NOMO-1 (cell line): Measurements from ENCODE around the gene PHF10.

Source experiments
- DNase-seq, 2 experiments: peaks; one replicate each; lab custom pipeline; 2025; ENCODE audit not compliant: unreplicated experiment in 2 of 2; lab: John Stamatoyannopoulos, UW

PHF10 gene

DNA sequence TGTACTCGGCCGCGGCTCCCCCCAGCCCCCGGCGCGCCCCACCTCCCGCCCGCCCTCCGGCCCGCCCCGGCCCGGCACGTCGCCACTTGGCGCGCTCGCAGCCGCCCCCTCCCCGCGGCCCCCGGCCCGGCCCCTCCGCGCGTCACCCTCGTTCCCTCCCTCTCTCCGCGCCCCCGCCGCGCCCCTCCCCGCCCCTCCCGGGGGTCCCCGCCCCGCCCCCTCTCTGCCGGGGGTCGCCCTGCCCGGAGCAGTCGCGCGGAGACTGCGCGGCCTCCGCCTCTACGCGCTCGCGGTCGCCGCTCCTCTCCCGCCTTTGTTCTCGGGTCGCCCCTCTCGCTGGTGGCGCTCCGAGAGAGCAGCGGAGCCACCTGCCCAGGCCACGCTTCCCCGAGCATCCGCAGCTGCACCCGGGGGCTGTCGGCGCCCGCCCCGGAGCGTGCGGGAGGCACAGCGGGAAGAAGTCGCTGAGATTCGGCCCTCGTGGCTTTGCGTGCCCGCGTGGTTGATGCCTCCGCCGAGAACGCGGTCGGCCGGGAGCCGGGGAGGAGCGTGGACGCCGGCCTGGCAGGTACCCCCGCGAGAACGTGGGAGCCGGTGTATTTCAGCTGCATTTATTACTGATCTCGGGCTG lies at the start of gene PHF10:
TSS of gene PHF10 (minus strand) at position 7 of the 631 bp plus-strand sequence. CDS start 569 bp downstream, outside the sequence.
- DNase-seq, result peak; percentile 41 to 42

DNA sequence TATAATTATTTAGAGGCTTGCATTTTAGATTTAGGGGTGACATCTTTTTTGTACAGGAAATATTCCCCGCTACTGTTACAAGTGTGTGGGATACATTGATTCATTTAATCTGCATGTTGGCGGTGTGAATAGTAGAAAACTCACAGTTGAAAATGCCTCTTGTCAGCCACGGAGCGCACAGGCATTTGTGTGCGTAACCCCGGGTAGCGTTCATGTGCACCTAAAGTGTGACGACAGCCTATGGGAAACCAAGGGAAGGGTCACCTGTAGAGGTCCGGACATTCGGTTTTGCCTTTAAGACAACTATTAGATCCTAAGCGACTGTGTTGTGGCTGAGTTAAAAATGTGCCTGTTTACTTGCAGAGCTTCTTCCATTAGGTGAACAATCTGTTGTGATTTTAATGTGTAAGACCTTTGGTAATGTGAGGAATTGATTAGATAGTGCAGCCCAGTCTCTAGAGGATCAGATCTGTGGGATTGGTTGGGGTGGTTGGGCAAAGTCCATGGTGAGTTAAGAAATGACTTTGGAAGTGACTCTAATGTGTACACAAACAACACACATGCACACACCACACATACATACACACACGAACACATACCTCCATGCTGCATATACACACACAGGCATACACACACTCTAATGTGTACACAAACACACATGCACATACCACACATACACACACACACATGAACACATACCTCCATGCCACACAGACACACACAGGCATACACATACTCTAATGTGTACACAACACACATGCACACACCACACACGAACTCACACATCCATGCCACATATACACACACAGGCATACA lies 42.8 kb upstream of the PHF10 start:
- DNase-seq, result no peak

GRCh38 chr6:169766232-169766631 lies 41.9 kb upstream of the PHF10 start:
- no peak for DNase-seq

DNA sequence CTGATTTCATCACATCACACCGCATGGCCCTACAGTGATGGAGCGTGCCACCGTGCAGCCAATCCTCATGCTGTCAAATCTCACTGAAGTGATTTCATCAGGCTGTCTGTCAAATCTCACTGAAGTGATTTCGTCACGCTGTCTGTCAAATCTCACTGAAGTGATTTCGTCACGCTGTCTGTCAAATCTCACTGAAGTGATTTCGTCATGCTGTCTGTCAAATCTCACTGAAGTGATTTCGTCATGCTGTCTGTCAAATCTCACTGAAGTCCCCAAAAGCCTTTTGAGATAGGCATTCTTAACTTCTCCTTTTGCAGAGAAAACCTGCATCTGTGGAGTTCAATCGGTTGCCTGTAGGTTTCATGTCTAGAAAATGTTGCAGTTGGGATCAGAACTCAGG lies 41.5 kb upstream of the PHF10 start:
- DNase-seq, result peak in 1 of 2 experiments; percentile 10

DNA sequence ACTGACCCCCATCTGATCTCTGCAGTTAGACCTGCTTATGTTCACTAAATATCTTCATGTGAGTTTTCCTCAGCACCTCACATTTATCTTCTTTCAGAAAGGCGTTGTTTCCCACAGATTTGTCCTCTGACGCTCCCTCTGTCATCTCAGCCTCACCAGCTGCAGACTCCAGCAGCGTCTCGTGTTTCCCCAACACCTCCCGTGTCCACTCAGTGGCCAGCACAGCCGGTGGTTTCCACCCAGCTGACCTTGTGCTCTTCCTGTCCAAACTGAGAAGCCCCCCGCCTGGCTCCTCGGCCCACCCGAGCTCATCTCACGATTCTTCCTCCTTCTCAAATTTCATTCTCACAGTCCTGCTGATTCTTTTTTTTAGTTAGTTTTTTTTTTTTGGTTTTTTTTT lies 39.6 kb upstream of the PHF10 start:
- DNase-seq, result no peak

- DNase-seq, result no peak
Observed at GRCh38 chr6:169763308-169763707, 39.0 kb upstream of the PHF10 start.

- no peak for DNase-seq
Observed at GRCh38 chr6:169755162-169755561, 30.9 kb upstream of the PHF10 start.

GRCh38 chr6:169752074-169752623 lies 27.8 kb upstream of the PHF10 start:
- DNase-seq, result no peak

DNA sequence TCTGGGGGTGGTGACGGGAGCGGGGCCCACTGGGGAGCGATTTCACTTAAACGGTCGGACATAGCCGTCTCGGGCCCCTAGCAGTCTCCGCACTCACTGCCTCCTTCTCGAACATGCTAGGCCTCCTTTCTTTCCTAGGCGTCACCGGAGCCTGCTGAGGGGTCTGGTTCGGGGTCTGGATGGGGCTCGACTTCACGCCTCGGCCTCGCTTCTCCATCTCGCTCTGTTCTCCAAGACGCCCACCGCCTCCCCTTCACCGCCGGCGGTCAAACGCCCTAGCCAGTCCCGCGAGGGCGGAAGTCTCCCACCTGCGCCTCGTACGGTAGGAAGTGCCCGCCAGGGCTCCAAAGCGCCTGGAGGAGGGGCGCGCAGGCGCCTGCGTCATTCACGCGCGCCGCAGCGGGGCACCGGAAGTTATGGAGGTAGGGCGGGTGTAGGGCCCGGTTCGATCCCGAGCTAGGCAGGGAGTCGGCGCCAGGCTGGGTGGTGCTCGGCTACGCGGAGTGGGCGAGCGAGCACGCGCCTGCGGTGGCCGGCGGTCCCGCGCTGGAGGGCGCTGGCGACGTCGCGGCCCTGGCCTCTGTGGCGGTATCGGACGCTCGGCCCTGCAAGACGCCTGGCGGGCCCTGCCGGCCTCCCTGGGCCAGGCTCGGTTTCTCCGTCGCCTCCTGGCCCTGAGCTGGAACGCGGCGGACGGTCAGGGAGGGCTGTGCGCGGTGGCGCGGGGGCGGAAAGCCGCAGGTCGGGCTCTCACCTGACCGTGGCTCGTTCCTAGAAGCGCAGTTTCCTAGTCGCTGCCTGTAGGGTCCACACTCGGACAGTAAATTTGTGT lies 27.2 kb upstream of the PHF10 start, which contains the start of the genes DYNLT2 and ERMARD:
TSS of gene DYNLT2 (minus strand) at position 331 of the 832 bp plus-strand sequence. CDS start at position 217, 114 bp downstream.
TSS of gene ERMARD (plus strand) at position 381 of the 832 bp plus-strand sequence. CDS start at position 417, 36 bp downstream.
- peak; percentile 84 to 92 for DNase-seq

DNA sequence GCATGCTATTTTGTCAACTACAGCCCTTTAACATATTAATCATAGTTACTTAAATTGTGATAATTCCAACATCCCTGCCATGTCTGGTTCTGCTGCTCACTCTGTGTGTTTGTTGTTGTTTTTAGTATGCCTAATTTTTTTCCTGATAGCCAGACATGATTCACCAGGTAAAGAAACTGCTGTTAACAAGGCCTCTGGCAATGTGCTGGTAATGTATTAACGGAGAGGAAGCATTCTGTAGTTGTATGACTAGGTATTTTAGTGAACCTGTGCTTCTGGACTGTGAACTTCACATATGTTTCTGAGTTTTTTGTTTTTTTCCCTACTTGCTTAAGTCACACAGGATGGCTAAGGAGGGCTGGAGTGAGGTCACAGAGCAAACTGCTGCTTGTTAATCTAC lies 22.3 kb upstream of the PHF10 start:
- DNase-seq, result no peak

- no peak for DNase-seq
Observed at GRCh38 chr6:169745405-169745804, 21.1 kb upstream of the PHF10 start.

DNA sequence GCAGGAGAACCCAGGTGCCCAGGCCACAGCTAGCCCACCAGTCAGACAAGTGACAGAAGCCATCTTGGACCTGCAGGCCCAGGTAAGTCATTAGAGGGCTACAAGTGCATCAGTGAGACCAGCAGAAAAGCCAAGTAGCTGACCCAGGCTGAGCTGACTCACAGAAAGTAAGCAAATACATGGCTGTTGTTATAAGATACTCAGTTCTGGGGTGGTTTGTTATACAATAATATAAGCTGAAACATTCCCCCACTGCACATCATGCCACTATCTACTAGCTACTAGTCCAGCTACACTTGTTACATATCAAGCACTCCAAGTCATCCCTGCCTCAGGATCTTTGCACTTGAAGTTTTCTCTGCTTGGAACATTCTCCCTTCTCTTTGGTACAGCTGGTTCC lies 17.0 kb upstream of the PHF10 start:
- no peak for DNase-seq

DNA sequence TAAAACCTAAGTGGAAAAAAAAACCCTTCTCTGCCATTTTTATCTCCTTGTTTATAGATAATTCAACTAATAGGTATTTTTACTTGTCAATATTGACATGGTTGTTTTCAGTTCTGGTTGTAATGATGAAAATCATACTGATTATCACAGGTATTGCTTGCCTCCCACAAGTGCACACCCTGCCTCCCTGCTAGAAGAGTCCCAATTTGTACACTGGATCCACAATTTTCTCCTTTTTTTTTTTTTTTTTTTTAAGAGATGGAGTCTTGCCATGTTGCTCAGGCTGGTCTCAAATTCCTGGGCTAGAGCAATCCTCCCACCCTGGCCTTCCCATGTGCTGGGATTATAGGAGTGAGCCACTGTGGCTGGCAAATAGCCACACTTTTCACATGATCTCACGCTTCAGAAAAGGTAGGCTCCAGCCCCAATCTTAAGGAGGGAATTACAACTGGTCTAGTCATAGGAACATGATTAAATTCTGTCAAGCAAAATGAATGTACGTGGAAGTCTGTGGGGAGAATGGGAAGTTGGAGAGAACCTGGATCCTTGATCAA lies 14.8 kb upstream of the PHF10 start:
- DNase-seq, result no peak

- DNase-seq, result no peak
Observed at GRCh38 chr6:169738204-169738975, 14.1 kb upstream of the PHF10 start.

DNA sequence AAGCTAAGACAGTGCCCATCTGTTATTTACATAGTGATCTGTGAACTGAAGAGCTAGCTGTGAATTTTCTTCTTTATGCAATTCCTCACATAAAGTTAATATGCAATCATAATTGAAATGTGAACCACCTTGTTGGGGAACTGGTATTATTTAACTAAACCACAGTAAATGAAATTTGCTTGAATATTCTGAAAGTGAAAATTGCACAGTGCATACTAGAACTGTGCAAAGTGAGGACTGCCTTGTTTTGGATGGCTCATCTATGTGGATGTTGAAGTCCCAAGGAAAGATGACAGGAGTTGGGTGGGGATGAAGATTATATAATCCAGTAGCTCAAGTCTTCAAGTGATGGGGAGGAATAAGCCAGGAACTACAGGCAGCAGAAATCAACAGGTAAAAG lies 5.7 kb upstream of the PHF10 start:
- no peak for DNase-seq

- no peak for DNase-seq
Observed at GRCh38 chr6:169726963-169727362, 2.7 kb upstream of the PHF10 start.

GRCh38 chr6:169726049-169726400 lies 1.7 kb upstream of the PHF10 start:
- DNase-seq, result no peak

- DNase-seq, result peak in 1 of 2 experiments; percentile 41
Observed at GRCh38 chr6:169725125-169726048, 1.1 kb upstream of the PHF10 start.

DNA sequence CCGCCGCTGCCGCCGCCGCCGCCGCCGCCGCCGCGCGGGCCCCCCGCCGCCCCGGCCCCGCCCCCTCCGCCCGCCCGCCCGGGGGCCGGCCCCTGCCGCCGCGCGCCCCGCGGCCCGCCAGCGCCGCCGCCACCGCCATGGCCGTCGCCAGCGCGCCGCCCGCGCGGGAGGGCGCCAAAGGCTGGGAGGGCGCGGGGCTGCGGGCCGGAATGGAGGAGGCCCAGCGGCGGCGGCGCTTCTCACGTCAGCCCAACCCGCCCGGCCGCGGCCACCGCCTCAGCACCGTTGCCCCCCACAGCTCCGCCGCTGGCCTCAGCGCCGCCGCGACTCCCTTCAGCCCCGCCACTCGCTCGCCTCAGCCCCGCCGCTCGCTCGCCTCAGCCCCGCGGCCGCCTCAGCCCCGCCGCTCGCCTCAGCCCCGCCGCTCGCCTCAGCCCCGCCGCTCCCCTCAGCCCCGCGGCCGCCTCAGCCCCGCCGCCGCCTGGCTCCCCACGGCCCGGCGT lies 258 bp downstream of the PHF10 start:
- peak; percentile 7 to 20 for DNase-seq
